Spleen (tissue), 7 donors: Measurements from ENCODE around the gene RCSD1.

Experiments
- CTCF ChIP-seq, 11 experiments: fragments of 200-600 bp in 7 of 11; fragments of 450-650 bp in 4 of 11; sonication (generic) in 4 of 11; IDR thresholded peaks in 8 of 11; conservative IDR thresholded peaks in 3 of 11; 1 replicate in 7 of 11; 2 replicates in 4 of 11; pipeline versions ENCODE4 v1.4.0 to v1.8.0; 2016 to 2021; ENCODE audit warnings: antibody characterized with exemption in 11 of 11, inconsistent platforms in 4 of 11, mild to moderate bottlenecking in 1 of 11
- POLR2A ChIP-seq, 3 donors: fragments of 450-650 bp; IDR thresholded peaks; one replicate each; pipeline ENCODE4 v1.5.1; 2017; ENCODE audit warnings: antibody characterized with exemption in 3 of 3, mild to moderate bottlenecking in 1 of 3
- POLR2AphosphoS5 ChIP-seq, 3 donors: sonication (generic); formaldehyde crosslinking; IDR thresholded peaks; one replicate each; pipeline ENCODE4 v1.5.1; 2017; ENCODE audit warnings: antibody characterized with exemption in 3 of 3
- donor health status: DM: no; HTN: no; CAD: no; lungs with moderate emphysema.
- donor health status: DM: no; HTN: no; CAD: no.
- donor health status: DM: no; HTN: no; CAD: no.

- TF ChIP-seq CTCF (IDR thresholded peaks at IDR 0.05 in 8 of 11, conservative IDR thresholded peaks at IDR 0.05 in 3 of 11) = no peak
- no peak for TF ChIP-seq POLR2A (IDR thresholded peaks at IDR 0.05)
- peak in 1 of 3 donors; percentile 21 for TF ChIP-seq POLR2AphosphoS5 (IDR thresholded peaks at IDR 0.05)
Observed at GRCh38 chr1:167676205-167676915, 46.3 kb downstream of the RCSD1 start.
